Loucy (cell line): Measurements from ENCODE around the gene STX8.

Experiments
- H2AFZ ChIP-seq: fragments of 200-600 bp; sonication (generic); 2 replicates; pipeline ENCODE4 v1.6.0; 2016; ENCODE audit warnings: antibody characterized with exemption, mild to moderate bottlenecking, low read length, moderate library complexity
- H3F3A ChIP-seq: fragments of 200-600 bp; 2 replicates; pipeline ENCODE4 v1.6.0; 2016; ENCODE audit warnings: antibody characterized with exemption, low read depth, mild to moderate bottlenecking
- H3K27me3 ChIP-seq: fragments of 200-600 bp; sonication (generic); 2 replicates; pipeline ENCODE4 v1.6.1; 2014; ENCODE audit warnings: low read length, mild to moderate bottlenecking; ENCODE audit not compliant: insufficient read depth, poor library complexity, severe bottlenecking
- H3K36me3 ChIP-seq: fragments of 200-600 bp; sonication (generic); 2 replicates; pipeline ENCODE4 v1.6.1; 2016; ENCODE audit warnings: low read length; ENCODE audit not compliant: insufficient read depth
- H3K4me1 ChIP-seq: fragments of 200-600 bp; sonication (generic); 2 replicates; pipeline ENCODE4 v1.5.1; 2014; ENCODE audit warnings: low read length, mild to moderate bottlenecking; ENCODE audit not compliant: insufficient read depth, poor library complexity, severe bottlenecking
- H3K4me2 ChIP-seq: fragments of 200-600 bp; sonication (generic); 2 replicates; pipeline ENCODE4 v1.6.0; 2014; ENCODE audit warnings: antibody characterized with exemption, low read length, low read depth, mild to moderate bottlenecking; ENCODE audit not compliant: poor library complexity, severe bottlenecking
- H3K4me3 ChIP-seq: fragments of 200-600 bp; sonication (generic); 2 replicates; pipeline ENCODE4 v1.5.1; 2014; ENCODE audit warnings: low read length, mild to moderate bottlenecking, mixed read lengths; ENCODE audit not compliant: poor library complexity, severe bottlenecking
- H3K79me2 ChIP-seq: fragments of 200-600 bp; sonication (generic); 2 replicates; pipeline ENCODE4 v1.6.1; 2014; ENCODE audit warnings: low read length; ENCODE audit not compliant: insufficient read depth
- H3K9ac ChIP-seq: fragments of 200-600 bp; sonication (generic); 2 replicates; pipeline ENCODE4 v1.6.0; 2014; ENCODE audit warnings: mild to moderate bottlenecking, low read depth, low read length, moderate library complexity; ENCODE audit not compliant: poor library complexity, severe bottlenecking
- H3K9me2 ChIP-seq: fragments of 200-600 bp; sonication (generic); replicated peaks from 2 replicates; pipeline ENCODE4 v1.6.1; 2016; ENCODE audit warnings: low read depth, low read length, mixed read lengths
- H3K9me3 ChIP-seq: fragments of 200-600 bp; sonication (generic); 2 replicates; pipeline ENCODE4 v1.6.1; 2014; ENCODE audit warnings: mild to moderate bottlenecking, antibody characterized with exemption, low read length, low read depth; ENCODE audit not compliant: insufficient read depth
- H4K20me1 ChIP-seq: fragments of 200-600 bp; sonication (generic); 2 replicates; pipeline ENCODE4 v1.6.0; 2014; ENCODE audit warnings: antibody characterized with exemption, low read length, mild to moderate bottlenecking; ENCODE audit not compliant: insufficient read depth, poor library complexity, severe bottlenecking
- CTCF ChIP-seq: fragments of 200-600 bp; sonication (generic); conservative IDR thresholded peaks from 2 replicates; pipeline ENCODE4 v1.5.1; 2014; ENCODE audit warnings: mild to moderate bottlenecking, antibody characterized with exemption, low read length
- EZH2phosphoT487 ChIP-seq: fragments of 200-600 bp; IDR thresholded peaks from 2 replicates; pipeline ENCODE4 v1.6.1; 2018; ENCODE audit warnings: antibody characterized with exemption, mild to moderate bottlenecking, moderate library complexity, borderline replicate concordance

STX8 gene

GRCh38 chr17:9408868-9409829, 166.5 kb downstream of the STX8 start:
- Histone ChIP-seq H3K4me3 (no peak overlapping the region), H3K9me2 (no peaks in the 10 kb centered on the region), H3F3A (no peaks in the 10 kb centered on the region), H3K9ac (no peak overlapping the region), H3K4me2 (no peak overlapping the region), H3K36me3 (no peaks in the 10 kb centered on the region), H2AFZ (no peak overlapping the region), H3K27me3 (no peaks in the 10 kb centered on the region), H3K4me1 (no peaks in the 10 kb centered on the region), H4K20me1 (no peaks in the 10 kb centered on the region), H3K79me2 (no peaks in the 10 kb centered on the region), H3K9me3 (no peaks in the 10 kb centered on the region)
- no peak for TF ChIP-seq CTCF
- no peak for TF ChIP-seq EZH2phosphoT487

- TF ChIP-seq EZH2phosphoT487 (no peak), CTCF (no peak)
- Histone ChIP-seq H3K4me3 (no peak overlapping the region), H3K36me3 (no peaks in the 10 kb centered on the region), H3K79me2 (no peaks in the 10 kb centered on the region), H4K20me1 (no peaks in the 10 kb centered on the region), H2AFZ (no peak overlapping the region), H3F3A (no peaks in the 10 kb centered on the region), H3K4me1 (no peaks in the 10 kb centered on the region), H3K9me2 (no peaks in the 10 kb centered on the region), H3K9ac (no peak overlapping the region), H3K27me3 (no peaks in the 10 kb centered on the region), H3K9me3 (no peaks in the 10 kb centered on the region), H3K4me2 (no peak overlapping the region)
These were observed 167.2 kb downstream of the STX8 start for GRCh38 chr17:9408381-9408780.

- no peaks in the 10 kb centered on the region for H3K27me3 ChIP-seq
- H2AFZ ChIP-seq = no peak overlapping the region
- no peaks in the 10 kb centered on the region for H3F3A ChIP-seq
These were observed 169.5 kb downstream of the STX8 start for GRCh38 chr17:9406046-9406606.

More at GRCh38 chr17:9406046-9406606, 169.5 kb downstream of the STX8 start:
- no peaks in the 10 kb centered on the region for H3K36me3 ChIP-seq
- H3K9ac ChIP-seq = no peak overlapping the region
- H3K4me3 ChIP-seq = no peak overlapping the region
- H3K4me2 ChIP-seq = no peak overlapping the region
- no peaks in the 10 kb centered on the region for H3K9me3 ChIP-seq
- H3K79me2 ChIP-seq = no peaks in the 10 kb centered on the region
- TF ChIP-seq EZH2phosphoT487 = no peak
- no peak for TF ChIP-seq CTCF
- H3K4me1 ChIP-seq = no peaks in the 10 kb centered on the region
- H4K20me1 ChIP-seq = no peaks in the 10 kb centered on the region
- no peaks in the 10 kb centered on the region for H3K9me2 ChIP-seq
